CD4-positive, alpha-beta T cell treated with Interleukin-6 for 4 hours (primary cell): ENCODE data around the gene STK4.

Source experiments
- DNase-seq: peaks from one replicate; pipeline ENCODE4 v3.0.0-alpha.2; 2020; ENCODE audit warnings: mixed read lengths

The STK4 gene

DNA sequence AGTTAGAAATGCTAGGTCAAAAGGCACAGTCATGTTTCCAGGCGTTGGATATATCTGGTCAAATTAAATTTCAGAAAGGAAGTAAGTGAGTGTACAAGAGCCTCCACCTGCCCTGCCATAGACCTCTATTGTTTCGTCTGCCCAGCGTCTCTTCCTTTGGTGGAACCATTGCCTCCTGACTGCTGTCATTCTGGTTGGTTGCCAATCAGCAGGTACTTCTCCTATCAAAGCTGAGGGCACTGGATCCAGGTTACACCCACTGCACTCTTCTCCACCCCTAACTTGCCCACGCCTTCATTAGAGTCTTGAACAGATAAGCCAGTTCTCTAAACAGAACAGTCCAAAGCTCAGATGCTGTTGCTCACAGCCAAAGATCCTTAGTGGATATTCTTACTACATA is 151.3 kb downstream of the STK4 start:
- DNase-seq, result no peak

DNA sequence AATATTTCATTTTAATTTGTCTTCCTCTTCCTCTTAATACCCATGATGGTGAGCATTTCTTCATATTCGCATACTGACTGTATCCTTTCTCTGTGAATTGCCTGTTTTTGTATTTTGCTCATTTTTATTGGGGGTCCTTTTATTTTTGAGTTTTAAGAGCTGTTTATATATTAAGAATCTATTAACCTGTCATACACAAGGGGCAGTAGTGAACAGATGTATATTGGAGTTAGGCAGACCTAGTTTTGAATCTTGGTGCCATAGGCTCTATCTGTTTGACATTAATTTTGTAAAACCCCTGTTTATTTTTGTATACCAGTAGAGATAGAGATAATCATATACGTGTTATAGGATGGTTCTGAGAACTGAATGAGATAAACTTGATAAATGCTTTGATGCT is 151.7 kb downstream of the STK4 start:
- DNase-seq, result no peak

DNA sequence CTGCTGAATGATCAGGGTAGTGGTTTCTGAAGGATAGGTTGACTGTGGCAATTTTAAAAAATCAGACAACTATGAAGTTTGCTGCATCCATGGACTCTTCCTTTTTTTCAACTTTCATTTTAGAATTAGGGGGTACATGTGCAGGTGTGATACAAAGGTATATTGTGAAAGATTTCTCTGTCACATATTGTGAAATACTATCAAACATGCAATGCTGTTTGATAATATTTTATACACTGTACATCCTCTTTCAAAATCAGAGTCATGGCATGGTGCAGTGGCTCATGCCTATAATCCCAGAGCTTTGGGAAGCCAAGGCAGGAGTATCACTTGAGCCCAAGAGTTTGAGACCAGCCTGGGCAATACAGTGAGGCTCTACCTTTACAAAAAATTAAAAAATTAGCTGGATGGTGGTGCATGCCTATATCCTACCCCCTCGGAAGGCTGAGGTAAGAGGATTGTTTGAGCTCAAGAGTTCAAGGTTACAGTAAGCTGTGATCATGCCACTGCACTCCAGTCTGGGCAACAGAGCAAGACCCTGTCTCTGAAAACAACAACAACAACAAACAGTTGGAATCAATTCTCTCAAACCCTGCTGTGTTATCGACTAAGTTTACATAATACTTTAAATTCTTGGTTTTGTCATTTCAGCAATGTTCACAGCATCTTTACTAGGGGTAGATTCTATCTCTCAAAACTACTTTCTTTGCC is 153.4 kb downstream of the STK4 start:
- no peak for DNase-seq

DNA sequence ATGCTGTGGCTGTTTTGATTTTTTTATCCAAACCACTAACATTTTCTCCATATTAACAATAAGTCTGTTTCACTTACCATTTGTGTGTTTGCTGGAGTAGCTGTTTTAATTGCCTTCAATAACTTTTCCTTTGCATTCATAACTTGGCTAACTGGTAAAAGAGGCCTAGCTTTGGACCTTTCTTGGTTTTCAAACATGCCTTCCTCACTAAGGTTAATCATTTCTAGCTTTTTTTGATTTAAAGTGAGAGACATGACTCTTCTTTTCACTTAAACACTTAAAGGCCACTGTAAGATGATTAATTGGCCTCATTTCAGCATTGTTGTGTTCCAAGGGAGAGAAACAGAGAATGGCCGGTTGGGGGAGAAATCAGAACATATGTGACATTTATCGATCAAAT is 155.1 kb downstream of the STK4 start:
- DNase-seq, result no peak

DNA sequence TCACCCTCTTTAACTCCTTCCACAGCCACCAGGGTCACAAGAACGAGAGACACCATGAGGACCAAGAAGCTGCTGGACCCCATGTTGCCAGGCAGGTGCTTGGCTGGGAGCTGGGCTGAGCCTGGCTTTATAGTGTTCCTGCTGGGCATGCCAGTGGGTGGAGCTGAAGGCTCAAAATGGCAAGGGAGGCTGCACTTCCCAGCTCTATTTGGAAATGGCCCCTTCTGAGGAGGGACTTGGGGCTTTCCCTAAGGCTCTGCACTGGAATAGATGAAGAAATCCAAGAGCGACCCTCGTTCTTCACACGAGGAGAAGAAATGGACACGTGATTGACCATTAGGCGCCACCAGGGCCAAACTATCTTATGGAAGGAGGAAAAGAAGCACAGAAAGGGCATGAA is 158.1 kb downstream of the STK4 start, which contains the start of gene WFDC12:
Gene WFDC12, minus strand, starts transcription at position 101 of the 400 bp plus-strand sequence. Its CDS starts 18 bp downstream, at position 83.
- no peak for DNase-seq

DNA sequence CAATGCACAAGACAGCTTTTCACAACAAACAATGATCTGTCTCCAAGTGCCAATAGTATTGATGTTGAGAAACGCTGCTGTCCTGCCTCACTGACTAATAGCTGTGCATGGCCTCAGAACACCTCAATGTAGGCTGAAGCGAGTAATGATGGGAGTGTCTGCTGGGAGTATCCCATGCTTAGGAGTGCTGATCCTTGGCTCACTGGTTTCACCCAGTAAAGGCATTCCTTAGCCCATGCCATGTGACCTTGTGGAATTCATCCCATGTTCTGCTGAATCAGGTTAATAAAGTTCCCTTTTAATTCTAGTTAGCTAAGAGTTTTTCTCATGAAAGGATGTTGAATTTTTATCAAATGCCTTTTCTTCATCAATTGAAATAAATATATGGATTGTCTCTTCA is 161.8 kb downstream of the STK4 start:
- no peak for DNase-seq
